ENCODE data around the gene KHDC4. TPM values are rescaled to one million over a fixed set of nuclear protein-coding genes. Genes with fewer than 3 reads are reported as not detected.

The KHDC4 gene
- total and polyA plus RNA-seq, 2 experiments from 2014 or later = 47.1 to 57.7 TPM

GRCh38 chr1:155890251-155890650, 44.0 kb downstream of the KHDC4 start (continued):
- TF ChIP-seq REST (IDR thresholded peaks at IDR 0.05; ENCODE audit: unreplicated experiment) = no peak
- no peak for TF ChIP-seq ZNF114 (CRISPR knock-in tag; IDR thresholded peaks at IDR 0.05)
- TF ChIP-seq ZNF331 (CRISPR knock-in tag; IDR thresholded peaks at IDR 0.05; ENCODE audit: low read depth) = no peak
- TF ChIP-seq EZH2phosphoT487 (IDR thresholded peaks at IDR 0.05; ENCODE audit: unreplicated experiment) = no peak

- Mint-ChIP-seq H3K9me3 (no peaks in the 10 kb centered on the region), H3K27me3 (ENCODE audit: insufficient read depth, low read depth, poor library complexity) (no peaks in the 10 kb centered on the region), H3K36me3 (ENCODE audit: low read depth) (no peaks in the 10 kb centered on the region), H3K4me1 (no peaks in the 10 kb centered on the region), H3K27ac (no peak overlapping the region), H3K4me3 (no peak overlapping the region)
- Histone ChIP-seq H4K20me1 (replicated peaks; ENCODE audit: insufficient read depth) (no peaks in the 10 kb centered on the region; the same call in 1 of the 2 replicates), H3K4me1 (ENCODE audit: insufficient read depth) (no peaks in the 10 kb centered on the region), H3K4me2 (no peak overlapping the region), H3F3A (replicated peaks; ENCODE audit: low read depth) (no peaks in the 10 kb centered on the region; the same call in 1 of the 2 replicates), H3K27ac (ENCODE audit: low read depth) (no peak overlapping the region), H3K9me2 (ENCODE audit: insufficient read depth) (no peaks in the 10 kb centered on the region), H2AFZ (no peak overlapping the region), H3K27me3 (ENCODE audit: insufficient read depth) (no peaks in the 10 kb centered on the region), H3K36me3 (ENCODE audit: insufficient read depth) (no peaks in the 10 kb centered on the region), H3K79me2 (replicated peaks; ENCODE audit: insufficient read depth) (no peaks in the 10 kb centered on the region), H3K4me3 (no peak overlapping the region)
- TF ChIP-seq EZH2phosphoT487 (IDR thresholded peaks at IDR 0.05; ENCODE audit: unreplicated experiment) = no peak
- no peak for TF ChIP-seq ZNF331 (CRISPR knock-in tag; IDR thresholded peaks at IDR 0.05; ENCODE audit: low read depth)
- TF ChIP-seq REST (IDR thresholded peaks at IDR 0.05; ENCODE audit: unreplicated experiment) = no peak
- TF ChIP-seq ZNF114 (CRISPR knock-in tag; IDR thresholded peaks at IDR 0.05) = no peak
- DNase-seq (ENCODE audit: low spot score) = no peak
- ATAC-seq = no peak
Measured at GRCh38 chr1:155889566-155889965, 44.6 kb downstream of the KHDC4 start.

- no peaks in the 10 kb centered on the region for H3K27me3 Mint-ChIP-seq (ENCODE audit: insufficient read depth, low read depth, poor library complexity)
- ATAC-seq = no peak
- TF ChIP-seq ZNF331 (CRISPR knock-in tag; IDR thresholded peaks at IDR 0.05; ENCODE audit: low read depth) (no peak), STAT1 (IDR thresholded peaks at IDR 0.05; ENCODE audit: unreplicated experiment) (no peak), POLR2AphosphoS5 (IDR thresholded peaks at IDR 0.05; ENCODE audit: low read depth) (no peak), CREB1 (CRISPR knock-in tag; IDR thresholded peaks at IDR 0.05; ENCODE audit: low read depth) (no peak), CTCF (conservative IDR thresholded peaks at IDR 0.05; ENCODE audit: low read depth in 2 of 2) (no peak), EZH2phosphoT487 (IDR thresholded peaks at IDR 0.05; ENCODE audit: unreplicated experiment) (no peak), EZH2 (IDR thresholded peaks at IDR 0.05; ENCODE audit: low read depth, unreplicated experiment) (no peak), JUNB (IDR thresholded peaks at IDR 0.05; ENCODE audit: unreplicated experiment) (no peak)
Measured at GRCh38 chr1:155888481-155888880, 45.7 kb downstream of the KHDC4 start.

More at GRCh38 chr1:155888481-155888880, 45.7 kb downstream of the KHDC4 start:
- Mint-ChIP-seq H3K36me3 (ENCODE audit: low read depth) (no peaks in the 10 kb centered on the region), H3K4me1 (peaks cover 8% of the 10 kb centered on the region), H3K4me3 (no peak overlapping the region), H3K9me3 (no peaks in the 10 kb centered on the region), H3K27ac (no peak overlapping the region)
- Histone ChIP-seq H3K4me3 (no peak overlapping the region), H3F3A (replicated peaks; ENCODE audit: low read depth) (no peaks in the 10 kb centered on the region; the same call in 1 of the 2 replicates), H3K27me3 (ENCODE audit: insufficient read depth) (no peaks in the 10 kb centered on the region), H4K20me1 (replicated peaks; ENCODE audit: insufficient read depth) (no peaks in the 10 kb centered on the region; the same call in 1 of the 2 replicates), H3K4me1 (ENCODE audit: insufficient read depth) (0 out of 2 replicates have a peak, but pooled peaks cover 3% of the 10 kb centered on the region), H3K36me3 (ENCODE audit: insufficient read depth) (no peaks in the 10 kb centered on the region), H3K4me2 (no peak overlapping the region), H3K79me2 (replicated peaks; ENCODE audit: insufficient read depth) (no peaks in the 10 kb centered on the region), H3K9me2 (ENCODE audit: insufficient read depth) (no peaks in the 10 kb centered on the region), H2AFZ (no peak overlapping the region), H3K27ac (ENCODE audit: low read depth) (no peak overlapping the region)
- no peak for DNase-seq (ENCODE audit: low spot score)

Measured in GM23338 (cell line).